ENCODE data around the gene OR6Y1.

DNA sequence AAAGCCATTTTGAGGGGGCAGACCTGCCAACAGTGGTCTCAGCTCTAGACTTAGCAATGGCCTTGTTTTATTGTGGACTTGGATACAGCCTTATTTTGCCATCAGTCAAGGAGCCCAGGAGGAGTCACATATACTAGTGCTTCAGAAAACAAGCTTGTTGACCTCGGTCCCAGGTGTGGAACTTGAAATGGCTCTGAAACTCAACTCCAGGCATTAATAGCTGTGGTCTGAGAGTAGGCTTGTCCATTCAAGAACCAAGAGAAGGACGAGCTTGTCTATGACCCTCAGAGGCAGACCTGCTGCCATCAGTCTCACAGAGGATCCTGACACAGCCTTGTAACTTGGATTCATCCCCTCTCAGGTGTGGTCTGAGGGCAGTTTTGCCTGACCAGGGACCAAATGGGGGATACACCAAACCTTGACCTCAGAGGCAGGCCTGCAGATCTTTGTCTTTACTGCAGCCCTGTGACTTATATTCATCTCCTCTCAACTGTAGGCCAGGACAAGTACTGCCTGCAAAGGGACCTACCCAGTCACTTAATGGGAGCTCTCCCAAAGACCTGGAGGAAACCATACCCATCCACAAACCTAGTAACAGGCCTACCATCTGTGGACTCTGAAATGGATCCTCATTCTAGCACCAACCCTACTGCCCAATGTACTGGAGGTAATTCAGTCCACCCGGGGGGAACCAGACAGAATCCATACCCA, 33.1 kb downstream of the OR6Y1 start:
- TF ChIP-seq, protein P1, sequence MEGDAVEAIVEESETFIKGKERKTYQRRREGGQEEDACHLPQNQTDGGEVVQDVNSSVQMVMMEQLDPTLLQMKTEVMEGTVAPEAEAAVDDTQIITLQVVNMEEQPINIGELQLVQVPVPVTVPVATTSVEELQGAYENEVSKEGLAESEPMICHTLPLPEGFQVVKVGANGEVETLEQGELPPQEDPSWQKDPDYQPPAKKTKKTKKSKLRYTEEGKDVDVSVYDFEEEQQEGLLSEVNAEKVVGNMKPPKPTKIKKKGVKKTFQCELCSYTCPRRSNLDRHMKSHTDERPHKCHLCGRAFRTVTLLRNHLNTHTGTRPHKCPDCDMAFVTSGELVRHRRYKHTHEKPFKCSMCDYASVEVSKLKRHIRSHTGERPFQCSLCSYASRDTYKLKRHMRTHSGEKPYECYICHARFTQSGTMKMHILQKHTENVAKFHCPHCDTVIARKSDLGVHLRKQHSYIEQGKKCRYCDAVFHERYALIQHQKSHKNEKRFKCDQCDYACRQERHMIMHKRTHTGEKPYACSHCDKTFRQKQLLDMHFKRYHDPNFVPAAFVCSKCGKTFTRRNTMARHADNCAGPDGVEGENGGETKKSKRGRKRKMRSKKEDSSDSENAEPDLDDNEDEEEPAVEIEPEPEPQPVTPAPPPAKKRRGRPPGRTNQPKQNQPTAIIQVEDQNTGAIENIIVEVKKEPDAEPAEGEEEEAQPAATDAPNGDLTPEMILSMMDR (IDR thresholded peaks at IDR 0.05; ENCODE audit: poor library complexity): no peak
- TF ChIP-seq EZH2phosphoT487 (IDR thresholded peaks at IDR 0.05; ENCODE audit: low read depth, severe bottlenecking, unreplicated experiment) (no peak), EZH2 (IDR thresholded peaks at IDR 0.05; ENCODE audit: borderline replicate concordance) (no peak)
